Fibroblast of lung (primary cell): ENCODE data around the gene HOXC5. TPM values are rescaled to one million over a fixed set of nuclear protein-coding genes. Genes with fewer than 3 reads are reported as not detected.
A peak's percentile ranks its signal among the peaks of the same experiment; 100 is the strongest.

Experiments
- DNase-seq, 2 donors: peaks; one replicate each; pipeline versions ENCODE4 v3.0.0 to v3.0.0-alpha.2; 2010; ENCODE audit warnings: low read depth in 2 of 2
- H2AFZ ChIP-seq: 2 replicates; pipeline ENCODE4 v1.5.1; 2012; ENCODE audit warnings: low read length, control low read depth, inconsistent platforms
- H3K27ac ChIP-seq: 2 replicates; pipeline ENCODE4 v1.5.1; 2011; ENCODE audit warnings: low read length, control low read depth; ENCODE audit not compliant: insufficient read depth
- H3K27me3 ChIP-seq: 2 replicates; pipeline ENCODE4 v1.5.1; 2011; ENCODE audit warnings: mild to moderate bottlenecking, low read length; ENCODE audit not compliant: control insufficient read depth, insufficient read depth
- H3K36me3 ChIP-seq: 2 replicates; pipeline ENCODE4 v1.5.1; 2011; ENCODE audit warnings: low read length; ENCODE audit not compliant: control insufficient read depth, insufficient read depth
- H3K4me1 ChIP-seq: 2 replicates; pipeline ENCODE4 v1.5.1; 2011; ENCODE audit warnings: low read length; ENCODE audit not compliant: control insufficient read depth, insufficient read depth; ENCODE audit errors: extremely low read depth
- H3K4me2 ChIP-seq: 2 replicates; pipeline ENCODE4 v1.5.1; 2011; ENCODE audit warnings: low read length, control low read depth; ENCODE audit not compliant: insufficient read depth; ENCODE audit errors: extremely low read depth
- H3K4me3 ChIP-seq, 4 experiments: fragments of 200-600 bp in 1 of 4; sonication (generic) in 1 of 4; replicated peaks in 1 of 4; 2 replicates each; pipeline ENCODE4 v1.5.1; 2011 to 2016; ENCODE audit warnings: low read length in 4 of 4, low read depth in 3 of 4, mild to moderate bottlenecking in 3 of 4, control low read depth in 2 of 4, inconsistent platforms in 1 of 4, mixed read lengths in 1 of 4; ENCODE audit not compliant: insufficient read depth in 1 of 4; ENCODE audit errors: control extremely low read depth in 1 of 4
- H3K79me2 ChIP-seq: 2 replicates; pipeline ENCODE4 v1.5.1; 2012; ENCODE audit warnings: mild to moderate bottlenecking, low read length, inconsistent platforms; ENCODE audit not compliant: control insufficient read depth, insufficient read depth
- H3K9ac ChIP-seq: 2 replicates; pipeline ENCODE4 v1.5.1; 2011; ENCODE audit warnings: mild to moderate bottlenecking, low read length, control low read depth; ENCODE audit not compliant: insufficient read depth
- H3K9me3 ChIP-seq: 2 replicates; pipeline ENCODE4 v1.5.1; 2012; ENCODE audit warnings: low read depth, low read length; ENCODE audit not compliant: control insufficient read depth, insufficient read depth
- H4K20me1 ChIP-seq: 2 replicates; pipeline ENCODE4 v1.5.1; 2011; ENCODE audit warnings: low read length; ENCODE audit not compliant: control insufficient read depth, insufficient read depth; ENCODE audit errors: extremely low read depth
- EZH2 ChIP-seq: IDR thresholded peaks from 2 replicates; pipeline ENCODE4 v1.5.1; 2012; ENCODE audit warnings: low read length, control low read depth, mild to moderate bottlenecking; ENCODE audit errors: missing control alignments
- polyA plus RNA-seq, 2 donors: library from polyadenylated mRNA; depleted of rRNA in 1 of 2; stranded (reverse) in 1 of 2; unstranded in 1 of 2; fragments of >200 nt; gene quantifications; 2 replicates each; pipeline ENCODE4 v1.2.1, GENCODE V29; 2011 to 2012; ENCODE audit warnings: missing spikeins in 1 of 2
- total RNA-seq: library from RNA; depleted of rRNA; stranded (reverse); fragments of >200 nt; gene quantifications from 2 replicates; pipeline ENCODE4 v1.2.1, GENCODE V29; 2014
- TF ChIP-seq, protein P1 (sequence below), 2 donors: IDR thresholded peaks in 1 of 2; conservative IDR thresholded peaks in 1 of 2; 1 replicate in 1 of 2; 2 replicates in 1 of 2; pipeline ENCODE4 v1.5.1; 2011 to 2012; ENCODE audit warnings: low read length in 2 of 2, control low read depth in 1 of 2, inconsistent platforms in 1 of 2, low read depth in 1 of 2, mild to moderate bottlenecking in 1 of 2

Gene HOXC5
- total and polyA plus RNA-seq, 2 donors (not counting 1 experiment from before 2014, with no cell fraction given) = under 0.01 to 0.07 TPM

DNA sequence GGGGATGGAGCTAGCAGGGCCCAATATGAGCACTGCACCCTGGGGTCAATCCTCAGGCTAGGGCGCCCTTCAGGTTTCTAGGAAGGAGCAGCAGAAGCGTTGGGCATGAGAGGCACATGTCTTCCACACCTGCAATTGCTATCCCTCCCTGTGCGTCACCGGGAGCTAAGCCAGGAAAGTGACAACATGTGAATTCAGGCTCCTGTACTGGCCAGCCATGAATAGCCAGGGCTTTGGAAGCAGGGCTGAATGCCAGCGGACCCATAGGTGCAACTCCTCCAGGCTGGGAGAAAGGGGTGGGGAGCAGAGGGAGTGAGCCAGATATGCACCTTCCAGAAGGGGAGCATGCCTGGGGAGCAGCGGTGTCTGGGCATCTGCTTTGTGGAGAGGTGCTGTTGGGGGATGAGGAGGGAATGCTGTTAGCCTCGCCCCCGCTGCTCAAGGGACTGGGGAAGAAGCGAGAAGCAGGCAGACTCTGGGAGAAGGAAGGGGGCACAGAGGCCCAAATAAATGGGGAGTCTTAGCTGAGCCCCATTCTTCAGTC lies 6.1 kb downstream of the HOXC5 start:
- DNase-seq = no peak
- no peak overlapping the region for H3K9ac ChIP-seq
- H3K9me3 ChIP-seq = no peaks in the 10 kb centered on the region
- no peak overlapping the region for H3K4me3 ChIP-seq
- no peak overlapping the region for H2AFZ ChIP-seq
- no peaks in the 10 kb centered on the region for H3K79me2 ChIP-seq
- no peak overlapping the region for H3K27ac ChIP-seq
- TF ChIP-seq, protein P1, sequence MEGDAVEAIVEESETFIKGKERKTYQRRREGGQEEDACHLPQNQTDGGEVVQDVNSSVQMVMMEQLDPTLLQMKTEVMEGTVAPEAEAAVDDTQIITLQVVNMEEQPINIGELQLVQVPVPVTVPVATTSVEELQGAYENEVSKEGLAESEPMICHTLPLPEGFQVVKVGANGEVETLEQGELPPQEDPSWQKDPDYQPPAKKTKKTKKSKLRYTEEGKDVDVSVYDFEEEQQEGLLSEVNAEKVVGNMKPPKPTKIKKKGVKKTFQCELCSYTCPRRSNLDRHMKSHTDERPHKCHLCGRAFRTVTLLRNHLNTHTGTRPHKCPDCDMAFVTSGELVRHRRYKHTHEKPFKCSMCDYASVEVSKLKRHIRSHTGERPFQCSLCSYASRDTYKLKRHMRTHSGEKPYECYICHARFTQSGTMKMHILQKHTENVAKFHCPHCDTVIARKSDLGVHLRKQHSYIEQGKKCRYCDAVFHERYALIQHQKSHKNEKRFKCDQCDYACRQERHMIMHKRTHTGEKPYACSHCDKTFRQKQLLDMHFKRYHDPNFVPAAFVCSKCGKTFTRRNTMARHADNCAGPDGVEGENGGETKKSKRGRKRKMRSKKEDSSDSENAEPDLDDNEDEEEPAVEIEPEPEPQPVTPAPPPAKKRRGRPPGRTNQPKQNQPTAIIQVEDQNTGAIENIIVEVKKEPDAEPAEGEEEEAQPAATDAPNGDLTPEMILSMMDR (conservative IDR thresholded peaks at IDR 0.05 in 1 of 2, IDR thresholded peaks at IDR 0.05 in 1 of 2; ENCODE audit: low read depth in 1 of 2, low read length in 2 of 2) = no peak
- TF ChIP-seq EZH2 = peak; percentile 51
- peaks cover 31% of the 10 kb centered on the region for H3K27me3 ChIP-seq
- no peak overlapping the region for H3K4me2 ChIP-seq
- no peaks in the 10 kb centered on the region for H3K4me1 ChIP-seq
- no peaks in the 10 kb centered on the region for H4K20me1 ChIP-seq
- no peaks in the 10 kb centered on the region for H3K36me3 ChIP-seq

DNA sequence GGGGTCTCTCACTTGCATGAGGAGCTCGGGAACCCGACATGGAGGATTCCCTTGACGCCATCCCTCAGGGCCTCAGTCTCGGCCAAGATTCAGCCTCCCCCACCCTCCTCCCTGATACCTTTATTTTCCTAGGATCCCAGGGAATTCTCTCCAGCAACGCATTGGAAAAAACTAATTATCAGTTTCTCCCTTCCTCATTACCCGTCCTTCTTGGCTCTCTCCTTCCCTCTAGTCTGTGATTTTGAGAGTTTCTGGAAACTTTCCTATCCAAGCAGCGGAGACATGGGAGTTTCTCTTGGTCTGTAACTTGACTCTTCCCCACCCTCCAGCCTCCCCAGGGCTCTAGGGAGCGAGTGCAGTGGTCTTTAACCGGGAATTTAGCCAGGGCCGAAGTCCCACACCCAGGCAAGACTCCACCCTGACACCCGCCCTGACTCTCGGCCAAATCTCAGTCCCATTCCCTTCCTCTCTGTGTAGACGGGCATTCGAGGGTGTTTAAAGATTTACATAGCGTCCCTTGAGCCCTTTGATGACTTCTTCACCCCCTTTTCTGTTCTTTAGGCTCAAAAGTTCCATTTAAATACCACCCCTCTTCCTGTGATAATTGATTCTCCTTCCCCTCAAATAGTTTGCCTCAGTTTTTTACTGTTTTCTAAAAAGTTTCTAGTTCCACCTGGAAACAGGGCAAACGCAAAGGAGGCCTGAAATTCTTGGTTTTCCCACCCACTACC lies 6.7 kb downstream of the HOXC5 start:
- peak; percentile 58 for TF ChIP-seq EZH2
- TF ChIP-seq, protein P1 (conservative IDR thresholded peaks at IDR 0.05 in 1 of 2, IDR thresholded peaks at IDR 0.05 in 1 of 2; ENCODE audit: low read depth in 1 of 2, low read length in 2 of 2) = no peak
- no peaks in the 10 kb centered on the region for H3K4me1 ChIP-seq
- H3K4me3 ChIP-seq = no peak overlapping the region
- H2AFZ ChIP-seq = no peak overlapping the region
- DNase-seq = peak in 1 of 2 donors; percentile 67
- no peak overlapping the region for H3K27ac ChIP-seq
- H3K36me3 ChIP-seq = no peaks in the 10 kb centered on the region
- H3K9ac ChIP-seq = no peak overlapping the region
- H3K4me2 ChIP-seq = no peak overlapping the region
- no peaks in the 10 kb centered on the region for H3K9me3 ChIP-seq
- H3K27me3 ChIP-seq = peaks cover 32% of the 10 kb centered on the region
- no peaks in the 10 kb centered on the region for H4K20me1 ChIP-seq
- no peaks in the 10 kb centered on the region for H3K79me2 ChIP-seq

DNA sequence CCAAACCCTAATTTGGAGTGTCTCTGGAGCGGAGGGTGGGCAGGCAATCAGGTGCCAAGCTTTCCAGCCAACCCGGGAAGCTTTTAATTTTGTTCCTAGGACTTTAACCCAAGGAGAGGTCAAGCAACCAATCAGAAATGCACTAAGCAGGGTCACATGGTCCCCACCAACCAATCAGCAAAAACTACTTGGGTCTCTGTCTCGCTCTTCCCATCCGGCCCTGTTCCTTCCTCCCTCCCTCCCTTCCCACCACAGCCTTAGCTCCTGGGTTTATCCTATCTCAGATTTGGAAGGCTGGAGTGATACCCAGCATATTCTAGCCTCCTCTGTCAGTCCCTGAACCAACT lies 7.3 kb downstream of the HOXC5 start:
- Histone ChIP-seq H2AFZ (no peak overlapping the region), H3K79me2 (no peaks in the 10 kb centered on the region), H4K20me1 (no peaks in the 10 kb centered on the region), H3K9ac (no peak overlapping the region), H3K27me3 (peaks cover 30% of the 10 kb centered on the region), H3K4me1 (no peaks in the 10 kb centered on the region), H3K9me3 (no peaks in the 10 kb centered on the region), H3K27ac (no peak overlapping the region), H3K4me2 (no peak overlapping the region), H3K36me3 (no peaks in the 10 kb centered on the region), H3K4me3 (no peak overlapping the region)
- TF ChIP-seq, protein P1 (conservative IDR thresholded peaks at IDR 0.05 in 1 of 2, IDR thresholded peaks at IDR 0.05 in 1 of 2; ENCODE audit: low read depth in 1 of 2, low read length in 2 of 2) = no peak
- TF ChIP-seq EZH2 = no peak
- DNase-seq = no peak
